Measurements from ENCODE around the gene PHACTR3.

PHACTR3 gene

DNA sequence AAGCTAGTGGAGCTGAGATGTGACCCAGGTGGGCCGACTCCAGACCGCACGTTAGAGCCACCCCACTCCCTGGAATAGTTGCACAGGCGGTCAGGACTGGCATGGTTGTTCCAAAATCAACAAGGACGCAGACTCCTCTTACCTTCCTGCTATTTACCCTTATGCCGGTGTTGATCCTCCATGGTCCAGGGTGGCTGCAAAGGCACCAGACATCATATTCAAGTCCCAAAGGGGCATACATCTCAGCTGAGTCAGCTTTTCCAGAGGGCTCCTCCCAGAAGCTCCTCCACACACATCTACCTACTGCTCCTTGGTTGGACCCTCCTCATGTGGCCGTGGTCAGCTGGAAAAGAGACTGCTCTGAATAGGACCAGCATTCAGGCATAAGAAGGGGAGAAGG is 216.9 kb downstream of the PHACTR3 start:
- DNase-seq, result no peak

DNA sequence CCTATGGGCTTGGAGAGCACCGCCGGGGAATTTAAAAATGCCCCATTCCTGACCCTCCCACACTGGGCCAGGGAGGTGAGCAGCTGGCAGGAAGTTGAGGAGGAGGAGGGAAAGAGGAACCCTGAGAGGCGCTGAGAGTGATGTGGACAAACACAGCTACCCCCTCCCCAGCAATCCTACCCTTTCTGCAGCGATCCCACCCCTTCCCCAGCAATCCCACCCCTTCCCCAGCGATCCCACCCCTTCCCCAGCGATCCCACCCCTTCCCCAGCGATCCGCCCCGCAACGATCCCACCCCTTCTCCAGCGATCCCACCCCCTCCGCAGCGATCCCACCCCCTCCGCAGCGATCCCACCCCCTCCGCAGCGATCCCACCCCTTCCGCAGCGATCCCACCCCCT is 217.4 kb downstream of the PHACTR3 start:
- no peak for DNase-seq

DNA sequence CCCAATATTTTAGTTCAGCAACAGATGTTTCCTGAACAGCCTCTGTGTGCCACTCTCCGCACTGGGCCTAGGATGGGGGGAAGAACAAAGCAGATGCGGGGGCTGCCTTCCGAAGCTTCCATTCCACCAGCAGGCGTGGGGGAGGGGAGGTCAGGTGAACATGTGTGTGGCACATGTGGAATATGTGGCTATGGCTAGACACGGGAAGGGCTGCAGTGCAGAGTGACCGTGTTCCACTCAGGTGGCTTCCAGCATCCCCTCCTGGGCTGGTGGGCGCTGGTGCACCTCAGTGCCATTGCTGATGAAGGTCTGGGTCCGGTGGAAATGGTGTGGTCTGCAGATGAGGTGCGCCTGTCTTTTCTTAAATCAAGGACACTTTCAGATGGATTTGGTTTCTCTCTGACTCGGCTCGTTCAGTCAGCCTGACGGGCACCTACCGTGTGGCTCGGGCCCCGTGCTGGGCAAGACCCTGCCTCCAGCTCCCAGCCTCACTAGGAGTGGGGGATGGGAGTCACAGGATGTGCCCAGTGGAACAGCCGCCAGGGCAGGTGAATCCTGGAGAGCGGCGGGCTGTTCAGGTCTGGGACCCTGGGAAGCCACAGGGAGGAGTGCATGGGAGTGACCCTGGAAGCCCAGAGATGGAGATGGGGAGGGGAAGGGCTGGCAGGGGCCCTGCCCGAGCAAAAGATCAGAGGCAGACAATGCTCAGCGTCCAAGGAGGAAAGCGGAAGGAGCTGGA is 218.1 kb downstream of the PHACTR3 start:
- DNase-seq, result peak; percentile 37

DNA sequence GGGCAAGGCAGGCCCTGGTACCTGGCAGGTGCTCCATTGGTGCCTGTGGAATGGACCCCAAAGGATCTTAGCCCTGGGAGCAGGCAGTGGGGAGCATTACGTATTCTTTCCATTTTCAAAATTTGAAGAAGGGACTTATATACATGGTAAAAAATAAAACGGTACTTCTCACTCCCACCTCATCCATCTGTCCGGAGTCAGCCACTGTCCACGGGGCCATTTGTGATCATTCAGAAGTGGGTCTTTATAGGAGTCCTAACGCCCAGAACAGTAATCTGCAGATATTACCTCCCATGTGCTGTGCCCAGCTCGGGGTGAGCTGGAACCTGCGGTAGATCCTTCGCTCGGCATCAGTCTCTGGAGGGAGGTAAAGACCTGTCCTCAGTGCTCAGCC is 218.7 kb downstream of the PHACTR3 start:
- no peak for DNase-seq

DNA sequence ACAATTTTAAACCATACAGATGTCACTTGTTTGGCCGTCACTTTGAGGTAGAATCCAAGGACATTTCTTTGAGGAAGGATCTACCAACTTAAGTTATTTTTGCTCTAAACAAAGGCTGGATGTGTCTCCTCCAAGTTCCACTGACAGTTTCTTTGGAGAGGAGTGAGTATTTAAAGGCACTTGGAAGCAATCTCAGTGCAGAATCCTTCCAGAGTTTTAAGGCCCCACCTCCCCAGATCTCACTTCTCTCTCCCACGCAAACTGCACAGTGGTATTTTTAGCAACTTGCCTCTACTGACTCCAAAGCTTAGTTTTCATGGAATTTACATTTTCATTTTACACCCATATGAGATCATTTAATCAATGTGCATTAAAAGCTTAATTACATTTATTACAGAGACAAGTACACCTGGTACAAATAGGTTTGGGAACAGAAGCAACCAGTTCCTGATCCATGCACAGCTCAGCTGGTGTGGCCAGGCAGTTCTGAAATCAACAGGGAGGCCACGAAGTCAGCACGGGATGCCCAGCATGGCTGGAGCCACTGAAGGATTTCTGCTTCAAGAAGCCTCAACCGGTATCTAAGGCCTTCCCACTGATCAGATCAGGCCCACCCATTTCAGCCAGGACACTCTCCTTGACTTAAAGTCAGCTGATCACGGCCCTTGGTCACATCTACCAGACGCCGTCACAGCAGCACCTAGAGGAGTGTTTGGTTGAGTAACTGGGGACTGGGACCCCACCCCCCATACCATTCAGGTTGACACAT is 219.3 kb downstream of the PHACTR3 start:
- DNase-seq, result no peak

DNA sequence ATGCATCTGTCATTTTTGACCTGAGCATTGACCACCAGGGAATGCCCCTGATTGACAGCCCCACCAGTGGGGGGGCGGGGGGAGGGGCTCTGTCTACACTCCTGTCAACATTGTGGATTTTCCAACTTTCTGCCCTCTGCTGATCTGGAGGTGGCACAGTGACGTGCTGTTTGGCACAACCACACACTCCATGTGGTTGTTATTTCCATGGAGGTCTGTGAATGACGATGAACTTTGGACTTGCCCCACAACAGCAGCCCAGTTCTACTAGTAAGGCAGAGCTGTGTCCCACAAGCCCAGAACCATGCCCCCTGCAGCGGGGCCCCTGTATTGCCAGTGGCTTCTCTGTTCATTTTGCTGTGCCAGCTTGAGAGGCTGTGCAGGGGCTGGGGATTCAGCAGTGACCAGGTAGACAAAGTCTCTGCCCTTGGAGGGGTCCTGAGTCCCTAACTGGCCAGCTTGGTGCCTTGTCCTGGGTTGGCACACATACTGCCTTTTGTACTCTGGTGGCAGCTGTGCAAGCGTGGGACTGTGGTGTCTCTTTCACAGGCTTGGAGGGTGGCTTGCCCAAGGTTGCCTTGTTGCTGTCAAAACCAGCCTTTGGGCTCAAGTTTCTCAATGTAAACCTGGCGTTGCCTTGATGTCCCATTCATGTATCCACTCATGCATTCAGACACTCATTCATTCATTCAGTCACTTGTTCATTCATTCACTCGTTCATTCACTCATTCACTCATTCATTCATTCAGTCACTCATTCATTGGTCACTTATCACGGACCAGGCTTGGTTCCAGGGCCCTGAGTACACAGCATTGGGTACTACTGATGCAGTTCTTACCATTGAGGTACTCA is 220.6 kb downstream of the PHACTR3 start:
- DNase-seq, result no peak

DNA sequence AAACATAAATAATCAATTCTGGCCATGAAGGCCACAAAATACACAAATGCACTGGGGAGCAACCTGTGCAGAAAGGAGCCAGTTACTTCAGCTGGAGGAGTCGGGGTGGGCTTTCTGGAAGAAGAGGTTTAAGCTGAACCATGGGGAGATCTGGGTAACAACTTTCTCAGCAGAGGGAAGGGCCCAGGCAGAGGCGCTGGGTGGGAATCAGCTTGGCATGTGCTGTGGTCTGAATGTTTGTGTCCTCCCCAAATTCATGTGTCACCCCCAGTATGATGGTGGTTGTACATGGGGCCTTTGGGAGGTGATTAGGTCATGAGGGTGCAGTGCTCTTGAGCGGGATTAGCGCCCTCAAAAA is 221.2 kb downstream of the PHACTR3 start:
- no peak for DNase-seq

DNA sequence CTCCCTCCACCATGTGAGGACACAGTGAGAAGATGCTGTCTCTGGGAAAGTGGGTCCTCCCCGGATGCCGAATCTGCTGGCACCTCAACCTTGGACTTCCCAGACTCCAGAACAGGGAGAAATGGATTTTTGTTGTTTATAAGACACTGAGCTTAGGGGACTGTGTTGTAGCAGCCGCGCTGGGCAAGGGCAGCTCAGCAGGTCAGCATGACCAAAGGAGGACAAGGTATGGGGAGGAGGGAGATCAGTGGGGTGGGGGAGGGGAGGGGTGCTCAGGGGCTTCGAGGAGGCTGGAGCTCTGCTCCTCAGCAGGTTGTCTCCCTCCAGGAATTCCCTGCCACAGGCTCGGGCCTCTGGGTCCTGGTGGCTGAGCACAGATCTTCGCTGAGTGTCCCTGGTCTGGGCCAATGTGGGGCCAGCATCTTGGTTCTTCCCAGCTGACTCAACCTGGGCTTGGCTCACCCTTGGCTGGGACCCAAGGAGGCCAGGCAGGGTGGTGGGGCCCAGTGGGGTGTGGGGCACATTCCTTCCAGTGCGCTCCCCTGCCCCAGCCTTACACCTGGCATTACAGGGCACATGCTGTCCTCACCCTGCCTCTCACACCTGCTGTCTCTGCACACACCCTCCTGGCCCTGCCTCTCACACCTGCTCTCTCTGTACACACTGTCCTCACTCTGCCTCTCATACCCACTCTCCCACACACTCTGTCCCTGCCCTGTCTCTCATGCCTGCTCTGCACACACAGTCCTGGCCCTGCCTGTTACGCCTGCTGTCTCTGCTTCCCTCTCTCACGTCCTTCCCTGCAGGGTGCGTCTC is 221.8 kb downstream of the PHACTR3 start:
- no peak for DNase-seq

DNA sequence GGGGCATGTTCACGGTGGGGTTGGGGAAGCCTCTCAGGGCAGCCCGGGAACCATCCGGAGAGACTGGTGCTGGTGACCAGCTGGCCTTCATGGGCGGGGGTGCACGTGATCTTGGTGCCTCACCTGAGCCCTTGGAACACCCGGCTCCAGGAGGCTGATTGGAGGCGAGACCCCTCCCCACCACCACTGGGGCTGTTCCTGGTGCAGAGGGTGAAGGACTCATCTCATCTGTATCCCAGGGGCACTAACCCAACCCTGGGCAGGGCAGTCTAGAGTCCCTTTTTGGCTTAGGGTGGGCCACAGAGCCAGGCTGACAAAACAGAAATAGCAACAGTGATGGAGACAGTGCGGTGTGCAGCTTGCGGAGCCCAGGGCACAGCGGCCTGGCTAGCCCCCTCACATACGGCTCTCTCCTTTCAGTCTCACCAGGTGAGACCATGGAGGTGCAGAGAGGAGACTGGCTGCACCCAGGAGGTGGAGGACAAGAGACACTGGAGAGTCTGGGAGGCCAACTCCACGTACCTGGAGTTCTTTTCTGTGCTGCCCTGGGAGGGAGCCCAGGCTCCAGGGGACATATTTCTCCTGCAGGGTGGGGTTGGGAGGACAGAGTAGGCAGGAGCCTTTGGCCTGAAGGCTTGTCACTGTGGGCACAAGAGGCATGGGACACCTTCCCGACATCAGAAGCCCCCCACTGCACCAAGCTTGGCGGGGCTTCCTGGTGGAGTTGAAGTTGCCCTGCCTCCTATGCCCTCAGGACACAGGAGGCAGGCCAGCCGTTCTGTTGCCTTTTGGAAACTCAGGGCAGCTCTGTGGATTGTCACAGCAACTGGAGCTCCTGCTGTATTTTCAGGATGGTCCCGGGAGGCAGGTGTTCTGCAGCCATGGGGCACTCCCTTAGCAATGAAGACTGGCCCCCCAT is 223.1 kb downstream of the PHACTR3 start:
- DNase-seq, result no peak

DNA sequence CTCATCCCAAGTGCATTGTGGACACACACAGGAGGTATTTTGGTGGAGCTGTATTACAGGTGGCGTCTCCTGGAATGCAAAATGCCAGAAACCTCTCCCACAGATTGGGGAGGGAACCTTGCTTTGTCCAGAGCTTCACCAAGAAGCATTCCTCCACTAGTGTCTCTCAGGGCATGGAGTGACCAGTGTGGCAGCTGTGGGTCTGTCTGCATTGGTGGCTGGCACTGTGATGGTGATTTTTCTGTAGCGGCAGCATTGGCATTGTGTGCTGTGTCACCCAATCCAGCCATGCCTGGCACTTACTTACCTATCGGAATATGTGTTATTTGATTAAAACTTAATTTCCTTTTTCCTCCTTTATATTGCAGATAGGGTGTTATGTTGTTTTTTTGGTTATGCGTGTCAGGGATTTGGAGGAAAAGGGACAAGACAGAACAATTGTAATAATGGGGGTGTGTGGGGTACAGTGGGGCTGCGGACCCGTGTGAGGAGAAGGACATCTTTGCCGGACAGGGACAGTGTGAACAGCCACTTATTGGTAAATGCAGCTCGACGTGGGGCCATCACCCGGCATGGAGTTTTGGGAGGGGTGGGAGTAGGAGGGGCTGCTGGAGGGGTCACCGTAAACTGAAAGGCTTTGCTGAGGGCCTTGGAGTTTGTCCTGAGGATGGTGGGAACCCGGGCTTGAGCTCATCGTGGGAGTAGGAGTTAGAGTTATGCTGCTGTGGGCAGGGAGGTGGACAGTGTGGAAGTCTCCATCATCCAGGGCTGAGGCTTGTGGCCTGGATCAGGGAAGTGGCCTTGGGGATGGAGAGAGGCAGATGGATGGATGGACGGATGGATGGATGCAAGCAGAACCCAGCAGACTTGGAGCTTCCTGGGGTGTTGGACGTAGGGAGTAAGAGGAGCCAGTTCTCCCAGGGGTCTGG is 224.0 kb downstream of the PHACTR3 start:
- no peak for DNase-seq

DNA sequence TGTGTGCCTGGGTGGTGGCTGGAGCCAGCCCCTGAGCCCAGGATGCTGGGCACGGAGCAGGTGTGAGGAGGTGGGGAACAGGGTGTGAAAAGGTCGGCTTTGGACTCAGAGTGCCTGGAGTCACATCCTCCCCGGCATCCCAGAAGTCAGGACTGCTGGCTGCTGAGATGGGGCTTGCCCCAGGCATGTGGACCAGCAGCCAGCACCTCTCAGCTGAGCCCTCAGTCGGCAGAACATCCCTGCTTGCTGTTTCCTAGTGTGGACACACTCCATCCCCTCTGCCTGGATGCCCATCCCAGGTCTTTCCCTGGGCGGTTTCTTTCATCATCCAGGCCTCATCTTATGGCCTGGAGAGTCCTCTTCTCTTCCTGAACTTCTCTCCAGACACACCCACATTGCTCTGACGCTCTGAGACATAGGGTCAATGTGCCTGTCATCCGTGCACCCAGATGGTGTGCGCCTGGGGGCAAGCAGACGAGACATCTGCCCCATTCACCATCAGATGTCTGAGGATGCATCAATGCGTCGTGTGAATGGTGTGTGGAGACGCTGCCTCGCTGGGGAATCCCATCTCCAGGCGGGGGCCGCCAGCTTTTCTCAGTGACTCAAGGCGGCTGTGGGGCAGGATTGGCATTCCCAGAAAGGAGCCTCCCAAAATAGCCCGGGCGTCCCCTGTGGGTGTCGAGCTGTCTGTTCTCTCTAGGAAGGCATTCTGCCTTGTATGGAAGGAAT is 224.9 kb downstream of the PHACTR3 start:
- peak; percentile 24 for DNase-seq

DNA sequence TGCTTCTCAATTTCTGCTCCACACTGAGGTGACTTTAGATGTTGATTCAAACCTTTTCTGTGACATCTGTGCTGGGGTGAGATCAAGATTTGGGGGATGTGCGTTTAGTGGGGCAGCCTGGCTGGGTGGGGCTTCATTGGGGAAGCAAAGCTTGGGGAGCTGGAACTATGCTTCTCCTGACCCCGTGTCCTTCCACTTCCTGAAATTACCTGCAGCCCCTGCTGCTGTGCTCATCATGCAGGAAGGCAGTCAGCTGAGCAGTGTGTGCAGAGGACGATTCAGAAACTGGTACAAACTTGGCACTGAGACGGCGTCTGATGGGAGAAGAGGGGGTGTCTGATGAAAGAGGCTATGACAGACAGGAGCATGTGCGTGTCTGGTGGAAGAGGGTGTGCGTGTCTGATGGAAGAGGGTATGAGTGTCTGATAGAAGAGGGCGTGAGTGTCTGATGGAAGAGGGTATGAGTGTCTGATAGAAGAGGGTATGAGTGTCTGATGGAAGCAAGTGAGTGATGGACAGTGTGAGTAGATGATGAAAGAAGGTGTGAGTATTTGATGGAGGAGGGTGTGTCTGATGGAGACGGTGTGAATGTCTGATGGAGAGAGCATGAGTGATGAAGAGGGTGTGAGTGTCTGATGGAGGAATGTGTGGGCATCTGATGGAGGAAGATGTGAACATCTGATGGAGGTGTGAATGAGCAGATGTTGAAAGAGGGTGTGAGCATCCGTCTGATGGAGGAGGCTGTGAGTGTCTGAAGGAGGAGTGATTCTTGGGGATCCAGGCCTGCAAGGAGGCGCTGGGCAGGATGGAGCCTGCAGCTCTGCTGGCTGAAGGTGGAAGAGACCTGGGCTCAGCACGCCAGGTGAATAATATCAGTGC is 225.7 kb downstream of the PHACTR3 start:
- no peak for DNase-seq

DNA sequence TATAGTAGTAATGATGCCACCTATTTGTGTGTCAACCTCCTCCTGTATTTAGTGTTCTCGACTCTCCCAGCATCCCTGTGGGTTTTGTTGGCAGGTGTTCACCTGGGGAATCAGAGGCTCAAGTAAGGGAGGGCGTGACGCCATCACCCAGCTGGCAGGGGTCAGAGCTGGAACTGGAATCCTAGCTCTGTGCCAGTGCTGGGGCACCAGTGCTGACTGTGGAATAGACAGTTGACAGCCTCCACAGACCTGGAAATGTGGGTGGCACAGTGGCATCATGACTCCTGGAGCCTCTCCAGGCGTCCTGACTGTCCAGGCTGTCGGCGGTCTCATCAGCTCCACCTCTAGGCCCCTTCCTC is 226.3 kb downstream of the PHACTR3 start:
- DNase-seq, result no peak

DNA sequence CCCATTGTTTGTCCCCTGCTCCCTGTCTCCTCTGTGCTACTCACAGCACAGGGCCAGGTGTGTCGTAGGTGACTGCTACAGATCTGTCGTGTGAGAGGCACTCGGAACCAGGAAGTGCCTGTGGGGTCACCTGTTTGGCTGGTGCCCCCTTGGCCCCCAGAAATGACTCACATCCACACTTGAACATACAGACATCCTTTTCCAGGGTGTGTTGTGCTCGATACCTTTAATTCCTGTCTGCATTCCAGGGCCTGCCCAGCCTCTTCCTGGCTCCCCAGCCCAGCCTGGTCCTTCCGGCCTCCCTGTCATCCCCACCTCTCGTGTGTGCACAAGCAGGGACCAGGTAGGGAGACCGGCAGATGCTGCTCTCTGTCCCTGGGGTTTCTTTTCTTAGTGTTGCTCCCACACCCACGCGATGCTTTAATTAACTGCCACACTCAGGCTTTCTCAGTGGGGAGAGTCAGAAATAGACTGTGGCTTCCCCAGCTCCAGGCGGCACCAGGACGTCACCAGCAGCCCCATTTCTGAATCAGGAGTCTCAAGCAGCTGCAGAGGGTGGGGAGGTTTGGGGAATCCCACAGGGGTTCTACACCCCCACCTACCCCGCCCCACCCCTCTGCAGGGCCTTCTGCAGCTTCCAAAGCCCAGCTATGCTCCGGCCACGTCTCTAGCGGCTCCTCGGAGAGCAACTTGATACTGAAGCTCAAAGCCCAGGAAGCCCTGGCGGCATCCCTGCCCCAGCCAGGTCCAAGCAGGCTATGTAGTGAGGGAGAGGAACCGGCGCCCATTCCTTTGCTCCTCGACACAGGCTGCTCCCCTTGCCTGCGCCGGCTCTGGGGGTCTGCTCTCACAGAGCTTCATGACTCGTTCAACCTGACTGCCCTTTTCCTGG is 226.9 kb downstream of the PHACTR3 start:
- DNase-seq, result no peak

DNA sequence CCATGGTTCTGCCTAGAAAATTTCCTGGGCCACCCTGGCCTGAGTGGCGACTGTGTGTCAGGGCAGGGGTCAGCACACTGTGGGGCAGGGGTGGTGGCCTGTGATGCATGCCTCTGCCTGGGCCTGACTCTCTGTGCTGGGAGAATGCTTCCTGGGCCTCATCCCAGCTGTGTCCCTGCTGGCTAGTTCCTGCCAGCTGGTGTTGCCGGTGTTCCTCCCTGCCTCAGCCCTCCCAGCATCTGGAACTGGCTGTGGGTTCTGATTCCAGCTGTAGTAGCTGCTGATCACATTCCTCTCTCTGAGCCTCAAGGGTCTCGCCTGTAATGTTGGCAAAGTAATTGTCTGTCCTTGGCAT is 227.6 kb downstream of the PHACTR3 start:
- DNase-seq, result no peak

DNA sequence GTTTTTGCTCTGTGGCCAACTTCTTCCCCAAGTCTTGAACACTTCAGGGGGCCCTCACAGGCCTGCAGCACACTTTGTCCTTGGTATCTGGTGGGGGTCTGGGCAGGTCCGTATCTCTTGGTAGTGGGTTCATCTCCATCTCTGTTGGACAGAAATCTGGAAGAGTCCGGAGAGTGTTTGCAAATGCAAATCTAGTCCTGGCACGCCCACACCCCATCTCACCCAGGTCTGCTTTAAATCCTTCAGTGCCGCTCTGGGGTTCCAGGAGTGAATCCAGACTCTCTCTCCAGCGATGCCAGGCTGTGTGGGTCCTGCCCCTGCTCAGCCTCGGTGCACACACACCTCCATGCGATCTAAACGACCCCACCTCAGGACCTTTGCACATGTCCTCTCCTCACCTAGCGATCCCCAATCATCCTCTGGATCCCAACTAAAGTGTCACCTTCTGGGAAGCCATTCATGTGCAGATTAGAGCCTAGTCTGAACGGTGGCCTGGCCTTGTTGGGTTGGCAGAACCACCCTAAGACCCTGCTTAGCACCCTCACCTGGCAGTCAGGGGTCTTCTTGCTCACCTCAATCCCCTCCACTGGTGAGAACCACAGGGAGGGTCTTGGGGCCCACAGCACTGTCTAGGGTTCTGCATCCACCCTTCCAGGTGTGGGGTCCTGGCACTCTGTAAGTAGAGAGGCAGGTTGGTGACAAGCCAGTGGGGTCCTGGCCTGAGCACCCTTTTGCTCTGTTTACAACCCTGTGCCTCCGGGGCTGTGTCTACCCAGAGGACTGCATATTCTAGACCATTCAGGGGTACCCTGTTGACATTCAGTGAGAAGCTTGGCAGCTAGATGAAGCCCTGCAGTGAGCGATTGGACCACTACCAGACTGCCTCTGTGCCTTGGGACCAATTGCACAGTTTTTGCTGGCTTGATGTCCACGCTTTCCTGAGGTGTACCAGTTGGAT is 228.3 kb downstream of the PHACTR3 start:
- no peak for DNase-seq

DNA sequence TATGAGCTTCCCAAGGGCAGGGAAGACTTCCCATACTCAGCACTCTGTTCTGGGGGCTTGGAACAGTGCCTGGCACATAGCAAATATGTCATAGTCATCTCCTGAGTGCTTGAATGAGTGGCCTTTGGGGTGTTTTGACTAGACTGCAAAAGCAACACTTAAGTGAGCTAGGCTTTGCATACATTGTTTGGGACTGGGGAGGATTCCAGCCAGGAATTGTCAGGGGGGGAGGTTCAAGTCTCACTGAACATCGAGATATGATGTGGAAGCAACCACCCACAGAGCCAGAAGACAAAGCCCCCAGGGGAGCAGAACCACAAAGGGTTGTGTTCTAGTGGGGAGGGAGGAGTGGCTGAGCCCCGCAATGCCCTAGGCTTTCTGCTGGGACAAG is 230.7 kb downstream of the PHACTR3 start:
- DNase-seq, result no peak
